Muscle layer of duodenum (tissue), 2 donors: ENCODE data around the gene ADSS2.

ENCODE experiments used
- H3K27ac ChIP-seq: one replicate; pipeline ENCODE4 v1.7.0; 2013; ENCODE audit warnings: mild to moderate bottlenecking, low read length
- H3K27me3 ChIP-seq: one replicate; pipeline ENCODE4 v1.7.0; 2013; ENCODE audit warnings: low read depth, mild to moderate bottlenecking, control low read depth, low read length
- H3K36me3 ChIP-seq, 2 donors: one replicate each; pipeline ENCODE4 v1.7.0; 2013; ENCODE audit warnings: low read length in 2 of 2, control low read depth in 1 of 2, mild to moderate bottlenecking in 1 of 2; ENCODE audit not compliant: insufficient read depth in 2 of 2, control insufficient read depth in 1 of 2
- H3K4me1 ChIP-seq, 2 donors: one replicate each; pipeline ENCODE4 v1.7.0; 2013; ENCODE audit warnings: low read length in 2 of 2, mild to moderate bottlenecking in 2 of 2, control low read depth in 1 of 2, moderate library complexity in 1 of 2; ENCODE audit not compliant: insufficient read depth in 2 of 2, control insufficient read depth in 1 of 2
- H3K4me3 ChIP-seq, 2 donors: one replicate each; pipeline ENCODE4 v1.7.0; 2013; ENCODE audit warnings: low read length in 2 of 2, low read depth in 1 of 2, mild to moderate bottlenecking in 1 of 2
- H3K9me3 ChIP-seq, 2 donors: one replicate each; pipeline ENCODE4 v1.7.0; 2013; ENCODE audit warnings: low read length in 2 of 2, control low read depth in 1 of 2, mild to moderate bottlenecking in 1 of 2; ENCODE audit not compliant: control insufficient read depth in 1 of 2
- donor health status: healthy.

ADSS2 gene

DNA sequence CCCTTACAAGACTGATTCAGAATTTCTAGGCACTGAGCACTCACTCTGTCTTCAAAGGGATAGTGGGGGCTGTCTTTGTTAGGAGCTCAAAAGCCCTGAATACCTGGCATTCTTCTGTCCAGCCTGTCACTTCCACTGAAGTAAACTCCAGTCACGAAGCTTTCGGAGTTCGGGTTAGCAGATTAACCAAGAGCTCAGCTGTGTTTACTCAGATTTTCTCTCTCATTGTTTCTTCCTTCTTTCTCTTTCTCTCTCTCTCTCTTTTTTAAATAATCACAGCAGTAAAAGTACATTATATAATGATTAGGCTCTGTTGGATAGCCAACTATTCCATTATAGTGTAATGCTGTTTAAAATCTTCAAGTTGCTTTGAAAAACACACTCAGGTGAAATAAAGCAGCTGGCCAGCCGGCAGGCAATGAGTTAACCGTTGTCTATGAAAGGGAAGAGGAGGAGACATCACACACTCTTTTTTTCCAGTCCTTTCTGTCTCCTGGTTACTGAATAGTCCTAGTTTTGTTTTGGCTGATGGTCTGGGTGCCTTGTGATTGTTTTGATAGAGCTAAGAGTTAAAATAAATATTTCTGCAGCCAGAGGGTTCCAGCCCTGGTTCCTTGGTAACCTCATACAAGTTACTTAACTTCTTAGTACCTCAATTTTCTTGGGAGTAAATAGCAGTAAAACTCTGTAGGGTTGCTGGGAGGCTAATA, 89.8 kb downstream of the ADSS2 start:
- Histone ChIP-seq H3K27me3 (no peaks in the 10 kb centered on the region), H3K4me1 (peaks cover 0 to 8% of the 10 kb centered on the region in 2 donors), H3K4me3 (peak overlapping the region; percentile 34 to 40), H3K27ac (peak overlapping the region; percentile 56), H3K36me3 (no peaks in the 10 kb centered on the region), H3K9me3 (no peaks in the 10 kb centered on the region)
